GM18873 (cell line): ENCODE measurements around the gene PPM1J.
"Not testable (repeated sequence)": the region's sequence is repeated elsewhere in the genome, so short reads cannot be mapped to it uniquely, and the experiment has no call there.

Experiments
- ATAC-seq: cut with Tn5 transposase; IDR thresholded peaks from one replicate; pipeline ENCODE4 v1.9.1; 2021; ENCODE audit warnings: mild to moderate bottlenecking, moderate library complexity, moderate number of reproducible peaks; ENCODE audit not compliant: unreplicated experiment, low FRiP score

The PPM1J gene

GRCh38 chr1:112715264-112716053 lies at the start of gene PPM1J:
TSS of gene PPM1J (minus strand) at chr1:112715332. CDS start at chr1:112715301, 31 bp downstream.
- ATAC-seq: peak; percentile 70

- no peak for ATAC-seq
Observed at GRCh38 chr1:112762541-112763500, 47.7 kb upstream of the PPM1J start.

GRCh38 chr1:112761714-112762480 lies 46.8 kb upstream of the PPM1J start:
- ATAC-seq: no peak

- ATAC-seq: no peak
Observed at GRCh38 chr1:112759228-112759627, 44.1 kb upstream of the PPM1J start.

GRCh38 chr1:112754116-112754628 lies 39.0 kb upstream of the PPM1J start:
- ATAC-seq: no peak

- ATAC-seq: no peak
Observed at GRCh38 chr1:112748396-112748795, 33.3 kb upstream of the PPM1J start.

- no peak for ATAC-seq
Observed at GRCh38 chr1:112744009-112744578, 29.0 kb upstream of the PPM1J start.

GRCh38 chr1:112743174-112744008 lies 28.3 kb upstream of the PPM1J start:
- ATAC-seq: no peak

GRCh38 chr1:112737573-112737972 lies 22.4 kb upstream of the PPM1J start:
- ATAC-seq: no peak

GRCh38 chr1:112735752-112736151 lies 20.6 kb upstream of the PPM1J start:
- no peak for ATAC-seq

GRCh38 chr1:112731451-112731850 lies 16.3 kb upstream of the PPM1J start:
- ATAC-seq: no peak

GRCh38 chr1:112729909-112730308 lies 14.8 kb upstream of the PPM1J start:
- ATAC-seq: no peak

- not testable (repeated sequence) for ATAC-seq
Observed at GRCh38 chr1:112729011-112729410, 13.9 kb upstream of the PPM1J start.

- not testable (repeated sequence) for ATAC-seq
Observed at GRCh38 chr1:112728306-112728971, 13.3 kb upstream of the PPM1J start.

GRCh38 chr1:112727716-112728115 lies 12.6 kb upstream of the PPM1J start:
- no peak for ATAC-seq

GRCh38 chr1:112724240-112724639 lies 9.1 kb upstream of the PPM1J start:
- ATAC-seq: not testable (repeated sequence)

- no peak for ATAC-seq
Observed at GRCh38 chr1:112723511-112723839, 8.3 kb upstream of the PPM1J start.

- ATAC-seq: no peak
Observed at GRCh38 chr1:112722601-112723510, 7.7 kb upstream of the PPM1J start.
